ENCODE results near the gene FAM216A. TPM values are rescaled to one million over a fixed set of nuclear protein-coding genes. Genes with fewer than 3 reads are reported as not detected.
"Not testable (repeated sequence)": the region's sequence is repeated elsewhere in the genome, so short reads cannot be mapped to it uniquely, and the experiment has no call there.

FAM216A gene
- total and polyA plus RNA-seq, 4 donors: 3.6 to 7.4 (median 4.7) TPM

DNA sequence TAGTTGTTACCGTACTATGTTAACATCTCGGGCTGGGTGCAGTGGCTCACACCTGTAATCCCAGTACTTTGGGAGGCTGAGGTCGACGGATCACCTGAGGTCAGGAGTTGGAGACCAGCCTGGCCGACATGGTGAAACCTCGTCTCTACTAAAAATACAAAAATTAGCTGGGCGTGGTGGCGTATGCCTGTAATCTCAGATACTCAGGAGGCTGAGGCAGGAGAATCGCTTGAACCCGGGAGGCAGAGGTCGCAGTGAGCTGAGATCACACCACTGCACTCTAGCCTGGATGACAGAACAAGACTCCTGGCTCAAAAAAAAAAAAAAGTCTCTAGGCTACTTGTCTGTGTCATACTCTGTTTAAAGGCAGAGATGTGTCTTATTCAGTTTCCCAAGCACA is 2.9 kb upstream of the FAM216A start:
- H3K4me1 ChIP-seq (ENCODE audit: control insufficient read depth in 4 of 4, insufficient read depth in 4 of 4, low read length in 3 of 4): peaks cover 0 to 27% (median 21%) of the 10 kb centered on the region in 4 donors
- not testable (repeated sequence) for H3K9me3 ChIP-seq (ENCODE audit: control insufficient read depth in 4 of 4, low read length in 3 of 4); H3K27ac ChIP-seq (ENCODE audit: low read depth in 1 of 2, low read length in 2 of 2); H3K27me3 ChIP-seq (ENCODE audit: control insufficient read depth in 4 of 4, insufficient read depth in 4 of 4, low read length in 3 of 4); H3K9ac ChIP-seq (ENCODE audit: low read depth in 1 of 2, low read length in 2 of 2); H3K4me3 ChIP-seq (ENCODE audit: low read depth in 1 of 3, low read length in 3 of 3); DNase-seq (ENCODE audit: low spot score); H3K36me3 ChIP-seq (ENCODE audit: control insufficient read depth in 4 of 4, insufficient read depth in 3 of 4, low read depth in 1 of 4, low read length in 3 of 4)
- 92% methylated on average over 11 of the region's 11 CpGs for WGBS

DNA sequence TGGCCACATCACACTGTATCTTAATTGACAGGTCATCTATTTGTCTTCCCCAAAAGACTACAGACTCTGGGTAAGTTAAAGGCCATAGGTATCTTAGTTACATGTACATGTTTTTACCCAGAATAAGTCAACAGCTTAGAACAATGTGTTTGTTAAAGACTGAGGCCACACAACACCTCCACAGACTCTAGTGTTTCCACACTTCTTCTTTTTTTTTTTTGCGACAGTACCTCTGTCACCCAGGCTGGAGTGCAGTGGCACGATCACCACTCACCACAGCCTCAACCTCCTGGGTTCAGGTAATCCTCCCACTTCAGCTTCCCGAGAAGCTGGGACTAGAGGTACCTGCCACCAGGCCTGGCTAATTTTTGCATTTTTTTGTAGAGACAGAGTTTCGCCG is 1.9 kb upstream of the FAM216A start:
- Histone ChIP-seq H3K27me3 (ENCODE audit: control insufficient read depth in 4 of 4, insufficient read depth in 4 of 4, low read length in 3 of 4) (no peaks in the 10 kb centered on the region), H3K27ac (ENCODE audit: low read depth in 1 of 2, low read length in 2 of 2) (no peak overlapping the region), H3K9ac (ENCODE audit: low read depth in 1 of 2, low read length in 2 of 2) (no peak overlapping the region), H3K4me1 (ENCODE audit: control insufficient read depth in 4 of 4, insufficient read depth in 4 of 4, low read length in 3 of 4) (peaks cover 0 to 27% (median 21%) of the 10 kb centered on the region in 4 donors), H3K9me3 (ENCODE audit: control insufficient read depth in 4 of 4, low read length in 3 of 4) (no peaks in the 10 kb centered on the region), H3K36me3 (ENCODE audit: control insufficient read depth in 4 of 4, insufficient read depth in 3 of 4, low read depth in 1 of 4, low read length in 3 of 4) (peaks cover 0 to 9% (median 6%) of the 10 kb centered on the region in 4 donors), H3K4me3 (ENCODE audit: low read depth in 1 of 3, low read length in 3 of 3) (no peak overlapping the region)
- 68% methylated on average over 5 of the region's 5 CpGs for WGBS
- DNase-seq (ENCODE audit: low spot score): no peak
- TF ChIP-seq HNF4G (IDR thresholded peaks at IDR 0.05) (no peak), TAF1 (conservative IDR thresholded peaks at IDR 0.05) (no peak), RXRA (IDR thresholded peaks at IDR 0.05) (no peak), NR2F2 (IDR thresholded peaks at IDR 0.05) (no peak), RAD21 (IDR thresholded peaks at IDR 0.05) (no peak), JUND (IDR thresholded peaks at IDR 0.05) (no peak), HNF4A (conservative IDR thresholded peaks at IDR 0.05) (no peak), YY1 (IDR thresholded peaks at IDR 0.05) (no peak), FOXA1 (IDR thresholded peaks at IDR 0.05) (no peak), SP1 (IDR thresholded peaks at IDR 0.05) (no peak)
- TF ChIP-seq, protein P1, sequence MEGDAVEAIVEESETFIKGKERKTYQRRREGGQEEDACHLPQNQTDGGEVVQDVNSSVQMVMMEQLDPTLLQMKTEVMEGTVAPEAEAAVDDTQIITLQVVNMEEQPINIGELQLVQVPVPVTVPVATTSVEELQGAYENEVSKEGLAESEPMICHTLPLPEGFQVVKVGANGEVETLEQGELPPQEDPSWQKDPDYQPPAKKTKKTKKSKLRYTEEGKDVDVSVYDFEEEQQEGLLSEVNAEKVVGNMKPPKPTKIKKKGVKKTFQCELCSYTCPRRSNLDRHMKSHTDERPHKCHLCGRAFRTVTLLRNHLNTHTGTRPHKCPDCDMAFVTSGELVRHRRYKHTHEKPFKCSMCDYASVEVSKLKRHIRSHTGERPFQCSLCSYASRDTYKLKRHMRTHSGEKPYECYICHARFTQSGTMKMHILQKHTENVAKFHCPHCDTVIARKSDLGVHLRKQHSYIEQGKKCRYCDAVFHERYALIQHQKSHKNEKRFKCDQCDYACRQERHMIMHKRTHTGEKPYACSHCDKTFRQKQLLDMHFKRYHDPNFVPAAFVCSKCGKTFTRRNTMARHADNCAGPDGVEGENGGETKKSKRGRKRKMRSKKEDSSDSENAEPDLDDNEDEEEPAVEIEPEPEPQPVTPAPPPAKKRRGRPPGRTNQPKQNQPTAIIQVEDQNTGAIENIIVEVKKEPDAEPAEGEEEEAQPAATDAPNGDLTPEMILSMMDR (IDR thresholded peaks at IDR 0.05; ENCODE audit: low read depth, low read length, missing input control): no peak

DNA sequence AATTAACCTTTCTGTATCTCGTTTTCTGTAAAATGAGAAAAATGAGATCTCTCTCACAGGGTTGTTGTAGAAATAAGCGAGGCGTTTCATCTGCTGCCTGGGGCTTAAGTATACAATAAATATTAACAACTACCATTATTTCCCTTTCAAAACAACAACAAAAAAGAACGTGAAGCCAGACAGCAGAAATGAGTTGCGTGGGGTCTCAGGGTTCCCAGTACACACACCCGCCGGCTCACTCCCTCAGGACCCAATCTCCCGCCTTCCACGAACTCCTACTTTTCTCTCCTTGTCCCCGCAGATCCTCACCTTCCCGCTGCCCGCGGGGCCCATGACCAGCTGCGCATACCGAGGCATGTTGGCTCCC is 815 bp upstream of the FAM216A start:
- WGBS: under 1% methylated on average over 15 of the region's 15 CpGs
- no peak for TF ChIP-seq FOXA1 (IDR thresholded peaks at IDR 0.05)
- TF ChIP-seq, protein P2, sequence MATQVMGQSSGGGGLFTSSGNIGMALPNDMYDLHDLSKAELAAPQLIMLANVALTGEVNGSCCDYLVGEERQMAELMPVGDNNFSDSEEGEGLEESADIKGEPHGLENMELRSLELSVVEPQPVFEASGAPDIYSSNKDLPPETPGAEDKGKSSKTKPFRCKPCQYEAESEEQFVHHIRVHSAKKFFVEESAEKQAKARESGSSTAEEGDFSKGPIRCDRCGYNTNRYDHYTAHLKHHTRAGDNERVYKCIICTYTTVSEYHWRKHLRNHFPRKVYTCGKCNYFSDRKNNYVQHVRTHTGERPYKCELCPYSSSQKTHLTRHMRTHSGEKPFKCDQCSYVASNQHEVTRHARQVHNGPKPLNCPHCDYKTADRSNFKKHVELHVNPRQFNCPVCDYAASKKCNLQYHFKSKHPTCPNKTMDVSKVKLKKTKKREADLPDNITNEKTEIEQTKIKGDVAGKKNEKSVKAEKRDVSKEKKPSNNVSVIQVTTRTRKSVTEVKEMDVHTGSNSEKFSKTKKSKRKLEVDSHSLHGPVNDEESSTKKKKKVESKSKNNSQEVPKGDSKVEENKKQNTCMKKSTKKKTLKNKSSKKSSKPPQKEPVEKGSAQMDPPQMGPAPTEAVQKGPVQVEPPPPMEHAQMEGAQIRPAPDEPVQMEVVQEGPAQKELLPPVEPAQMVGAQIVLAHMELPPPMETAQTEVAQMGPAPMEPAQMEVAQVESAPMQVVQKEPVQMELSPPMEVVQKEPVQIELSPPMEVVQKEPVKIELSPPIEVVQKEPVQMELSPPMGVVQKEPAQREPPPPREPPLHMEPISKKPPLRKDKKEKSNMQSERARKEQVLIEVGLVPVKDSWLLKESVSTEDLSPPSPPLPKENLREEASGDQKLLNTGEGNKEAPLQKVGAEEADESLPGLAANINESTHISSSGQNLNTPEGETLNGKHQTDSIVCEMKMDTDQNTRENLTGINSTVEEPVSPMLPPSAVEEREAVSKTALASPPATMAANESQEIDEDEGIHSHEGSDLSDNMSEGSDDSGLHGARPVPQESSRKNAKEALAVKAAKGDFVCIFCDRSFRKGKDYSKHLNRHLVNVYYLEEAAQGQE (IDR thresholded peaks at IDR 0.05): no peak
- TF ChIP-seq HNF4A (conservative IDR thresholded peaks at IDR 0.05): no peak
- TF ChIP-seq GABPA (IDR thresholded peaks at IDR 0.05 in 1 of 2, conservative IDR thresholded peaks at IDR 0.05 in 1 of 2): no peak
- TF ChIP-seq RXRA (IDR thresholded peaks at IDR 0.05): no peak
- TF ChIP-seq SP1 (IDR thresholded peaks at IDR 0.05): no peak
- TF ChIP-seq, protein P1 (IDR thresholded peaks at IDR 0.05; ENCODE audit: low read depth, low read length, missing input control): no peak
- TF ChIP-seq EGR1 (IDR thresholded peaks at IDR 0.05; ENCODE audit: low read depth in 2 of 2): no peak
- TF ChIP-seq YY1 (IDR thresholded peaks at IDR 0.05): no peak
- peak overlapping the region; percentile 77 to 93 for H3K9ac ChIP-seq (ENCODE audit: low read depth in 1 of 2, low read length in 2 of 2)
- H3K4me3 ChIP-seq (ENCODE audit: low read depth in 1 of 3, low read length in 3 of 3): peak overlapping the region; percentile 71 to 99 (median 90)
- H3K9me3 ChIP-seq (ENCODE audit: control insufficient read depth in 4 of 4, low read length in 3 of 4): no peaks in the 10 kb centered on the region
- H3K27me3 ChIP-seq (ENCODE audit: control insufficient read depth in 4 of 4, insufficient read depth in 4 of 4, low read length in 3 of 4): no peaks in the 10 kb centered on the region
- peak overlapping the region; percentile 79 to 95 for H3K27ac ChIP-seq (ENCODE audit: low read depth in 1 of 2, low read length in 2 of 2)
- peaks cover 0 to 7% (median 6%) of the 10 kb centered on the region in 4 donors for H3K36me3 ChIP-seq (ENCODE audit: control insufficient read depth in 4 of 4, insufficient read depth in 3 of 4, low read depth in 1 of 4, low read length in 3 of 4)
- peaks cover 0 to 27% (median 21%) of the 10 kb centered on the region in 4 donors for H3K4me1 ChIP-seq (ENCODE audit: control insufficient read depth in 4 of 4, insufficient read depth in 4 of 4, low read length in 3 of 4)
- no peak for DNase-seq (ENCODE audit: low spot score)
